ENCODE results near the gene DNAJB6.

- TF ChIP-seq CTCF (conservative IDR thresholded peaks at IDR 0.05) (no peak), ZFX (IDR thresholded peaks at IDR 0.05) (no peak)
Measured at GRCh38 chr7:157388301-157388700, 51.5 kb downstream of the DNAJB6 start.

All from C4-2B (cell line).